Raji (cell line): ENCODE results near the gene KCNK7.
A peak's percentile ranks its signal among the peaks of the same experiment; 100 is the strongest.

Experiments used
- POLR2A ChIP-seq: IDR thresholded peaks from 2 replicates; pipeline ENCODE4 v1.6.1; 2011; ENCODE audit warnings: low read depth, low read length, control low read depth; ENCODE audit not compliant: insufficient read depth

The KCNK7 gene, protein sequence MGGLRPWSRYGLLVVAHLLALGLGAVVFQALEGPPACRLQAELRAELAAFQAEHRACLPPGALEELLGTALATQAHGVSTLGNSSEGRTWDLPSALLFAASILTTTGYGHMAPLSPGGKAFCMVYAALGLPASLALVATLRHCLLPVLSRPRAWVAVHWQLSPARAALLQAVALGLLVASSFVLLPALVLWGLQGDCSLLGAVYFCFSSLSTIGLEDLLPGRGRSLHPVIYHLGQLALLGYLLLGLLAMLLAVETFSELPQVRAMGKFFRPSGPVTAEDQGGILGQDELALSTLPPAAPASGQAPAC

DNA sequence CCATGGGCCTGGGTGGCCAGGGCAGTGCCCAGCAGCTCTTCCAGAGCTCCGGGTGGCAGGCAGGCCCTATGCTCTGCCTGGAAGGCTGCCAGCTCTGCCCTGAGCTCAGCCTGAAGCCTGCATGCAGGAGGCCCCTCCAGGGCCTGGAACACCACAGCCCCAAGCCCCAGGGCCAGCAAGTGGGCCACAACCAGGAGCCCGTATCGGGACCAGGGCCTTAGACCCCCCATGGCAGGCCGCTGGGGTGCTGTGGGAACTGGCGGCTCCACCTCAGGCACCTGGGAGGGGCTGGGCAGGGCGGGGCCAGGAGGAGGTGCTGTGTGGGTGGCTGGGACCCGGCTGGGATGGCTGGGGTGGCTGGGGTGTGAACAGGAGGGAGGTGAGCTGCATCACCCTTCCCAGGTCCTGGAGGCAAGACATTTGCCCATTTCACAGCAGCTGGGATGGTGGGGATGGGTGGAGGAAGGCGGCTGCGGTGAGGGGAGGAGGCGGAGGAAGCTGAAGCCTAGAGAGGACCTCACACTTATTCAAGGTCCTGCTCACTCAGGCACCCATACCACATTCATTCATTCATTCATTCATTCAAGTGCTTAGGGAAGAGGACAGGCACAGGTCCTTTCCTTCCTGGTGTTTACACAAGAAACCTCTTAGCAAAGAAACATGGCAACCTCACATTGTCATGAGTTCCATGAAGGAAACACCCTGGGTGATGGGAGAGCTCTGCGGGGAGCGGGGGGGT is at the start of gene KCNK7:
Gene KCNK7 (minus strand): TSS at position 258 of the 739 bp plus-strand sequence. CDS start 28 bp downstream, at position 230.
- TF ChIP-seq POLR2A: no peak

DNA sequence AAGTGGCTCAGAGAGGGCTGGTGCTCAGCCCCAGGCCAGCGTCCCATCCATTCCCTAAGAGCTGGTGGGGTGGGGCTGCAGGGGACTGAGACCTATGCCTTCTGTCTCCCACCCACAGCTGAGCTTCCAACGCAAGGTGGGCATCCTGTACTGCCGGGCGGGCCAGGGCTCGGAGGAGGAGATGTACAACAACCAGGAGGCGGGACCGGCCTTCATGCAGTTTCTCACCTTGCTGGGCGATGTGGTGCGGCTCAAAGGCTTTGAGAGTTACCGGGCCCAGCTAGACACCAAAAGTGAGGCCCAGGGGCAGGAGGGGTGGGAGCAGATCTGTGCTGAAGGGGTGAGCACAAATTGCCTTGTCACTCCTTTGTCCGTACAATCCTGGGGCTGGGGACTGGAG is 49.2 kb upstream of the KCNK7 start:
- TF ChIP-seq POLR2A: no peak

DNA sequence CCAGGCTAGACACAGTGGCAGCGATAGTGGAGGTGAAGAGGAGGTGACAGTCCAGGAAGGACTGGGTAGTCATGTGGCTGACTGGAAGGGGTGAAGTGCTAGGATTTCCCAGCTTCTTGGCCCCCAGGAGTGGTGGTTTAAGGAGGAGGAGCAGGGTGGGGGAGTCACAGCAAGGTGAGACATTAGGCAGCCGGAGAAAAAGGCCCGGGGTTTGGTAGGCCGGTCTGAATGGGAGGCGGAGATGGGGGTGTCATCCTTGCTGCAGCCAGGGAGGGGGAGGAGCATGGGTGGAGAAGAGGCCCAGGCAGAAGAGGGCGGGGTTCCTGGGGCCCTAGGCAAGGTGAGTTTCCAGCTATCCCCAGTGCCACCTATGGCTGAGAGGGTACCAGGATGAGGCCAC is 48.4 kb upstream of the KCNK7 start:
- no peak for TF ChIP-seq POLR2A

DNA sequence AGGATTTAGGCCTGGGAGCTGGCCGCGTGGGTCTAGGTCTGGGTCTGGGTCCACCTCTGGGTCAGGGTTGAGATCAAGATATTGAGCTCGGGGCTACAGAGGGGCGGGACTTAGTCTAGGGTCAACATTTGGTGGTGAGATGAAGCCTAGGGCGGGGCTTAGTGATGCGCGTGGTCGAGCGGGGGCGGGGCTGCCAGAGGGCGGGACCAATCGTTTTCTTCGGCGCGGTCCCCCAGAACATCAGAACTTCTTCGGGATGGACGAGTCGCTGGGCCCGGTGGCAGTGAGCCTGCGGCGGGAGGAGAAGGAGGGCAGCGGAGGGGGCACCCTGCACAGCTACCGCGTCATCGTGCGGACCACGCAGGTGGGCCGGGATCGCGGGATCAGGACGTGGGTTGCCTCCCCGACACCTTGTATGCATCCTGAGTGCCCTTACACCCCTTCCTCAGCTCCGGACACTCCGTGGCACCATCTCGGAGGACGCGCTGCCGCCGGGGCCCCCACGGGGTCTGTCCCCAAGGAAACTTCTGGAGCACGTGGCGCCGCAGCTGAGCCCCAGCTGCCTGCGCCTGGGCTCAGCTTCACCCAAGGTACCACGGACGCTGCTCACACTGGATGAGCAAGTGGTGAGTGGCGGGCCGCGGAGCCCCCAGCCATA is 46.5 kb upstream of the KCNK7 start:
- TF ChIP-seq POLR2A: no peak

DNA sequence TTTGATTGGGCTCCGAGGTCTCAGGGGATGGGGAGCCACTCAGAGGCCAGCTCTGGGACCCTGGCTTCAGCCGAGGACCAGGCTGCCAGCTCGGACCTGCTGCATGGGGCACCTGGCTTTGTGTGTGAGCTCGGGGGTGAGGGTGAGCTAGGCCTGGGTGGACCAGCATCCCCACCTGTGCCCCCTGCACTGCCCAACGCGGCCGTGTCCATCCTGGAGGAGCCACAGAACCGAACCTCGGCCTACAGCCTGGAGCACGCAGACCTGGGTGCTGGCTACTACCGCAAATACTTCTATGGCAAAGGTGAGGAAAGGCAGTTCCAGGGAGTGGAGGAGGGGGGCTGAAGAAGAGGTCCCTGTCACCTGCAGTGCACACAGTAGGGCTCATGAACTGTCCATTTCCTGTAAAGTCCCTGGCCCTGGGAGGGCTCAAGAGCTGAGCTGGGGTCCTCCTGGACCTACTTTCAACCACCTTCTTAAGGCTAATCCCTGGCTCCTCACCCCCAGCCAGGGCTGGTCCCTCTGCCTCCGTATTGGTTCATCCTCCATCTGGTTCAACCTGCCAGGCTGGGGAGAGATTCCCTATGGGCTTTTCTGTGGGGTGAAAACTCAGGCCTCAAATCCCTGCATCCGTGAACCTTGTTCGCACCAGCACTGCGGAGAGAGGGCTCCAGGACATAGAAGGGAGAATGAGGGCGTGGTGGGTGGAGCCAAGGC is 45.9 kb upstream of the KCNK7 start:
- TF ChIP-seq POLR2A: no peak

DNA sequence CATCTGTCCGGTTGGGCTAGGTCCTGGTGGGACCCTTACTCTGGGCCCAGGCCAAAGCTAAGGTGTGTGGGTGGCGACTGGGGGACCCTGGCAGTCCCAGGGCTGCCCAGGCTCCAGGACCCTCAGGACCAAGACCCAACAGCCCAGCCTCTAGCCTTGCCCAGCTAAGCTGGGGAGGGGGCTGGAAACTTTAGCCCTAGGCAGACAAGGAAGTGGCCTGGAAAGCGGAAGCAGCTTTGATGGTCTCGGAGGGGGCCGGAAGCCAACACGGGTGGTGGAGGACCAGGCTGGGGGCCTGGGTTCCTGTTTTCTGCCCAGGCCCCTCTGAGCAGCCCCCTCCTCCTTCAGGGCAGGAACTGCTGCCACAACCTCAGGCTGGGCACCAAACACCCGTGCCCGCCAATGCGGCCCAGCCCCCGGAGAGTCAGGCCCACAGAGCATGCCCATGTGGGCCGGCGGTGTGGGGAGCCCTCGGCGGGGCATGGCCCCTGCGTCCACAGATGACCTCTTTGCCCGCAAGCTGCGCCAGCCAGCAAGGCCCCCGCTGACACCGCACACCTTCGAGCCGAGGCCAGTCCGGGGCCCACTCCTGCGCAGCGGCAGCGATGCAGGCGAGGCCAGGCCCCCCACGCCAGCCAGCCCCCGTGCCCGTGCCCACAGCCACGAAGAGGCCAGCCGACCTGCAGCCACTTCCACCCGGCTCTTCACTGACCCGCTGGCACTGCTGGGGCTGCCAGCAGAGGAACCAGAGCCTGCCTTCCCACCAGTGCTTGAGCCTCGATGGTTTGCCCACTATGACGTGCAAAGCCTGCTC is 45.1 kb upstream of the KCNK7 start:
- no peak for TF ChIP-seq POLR2A

DNA sequence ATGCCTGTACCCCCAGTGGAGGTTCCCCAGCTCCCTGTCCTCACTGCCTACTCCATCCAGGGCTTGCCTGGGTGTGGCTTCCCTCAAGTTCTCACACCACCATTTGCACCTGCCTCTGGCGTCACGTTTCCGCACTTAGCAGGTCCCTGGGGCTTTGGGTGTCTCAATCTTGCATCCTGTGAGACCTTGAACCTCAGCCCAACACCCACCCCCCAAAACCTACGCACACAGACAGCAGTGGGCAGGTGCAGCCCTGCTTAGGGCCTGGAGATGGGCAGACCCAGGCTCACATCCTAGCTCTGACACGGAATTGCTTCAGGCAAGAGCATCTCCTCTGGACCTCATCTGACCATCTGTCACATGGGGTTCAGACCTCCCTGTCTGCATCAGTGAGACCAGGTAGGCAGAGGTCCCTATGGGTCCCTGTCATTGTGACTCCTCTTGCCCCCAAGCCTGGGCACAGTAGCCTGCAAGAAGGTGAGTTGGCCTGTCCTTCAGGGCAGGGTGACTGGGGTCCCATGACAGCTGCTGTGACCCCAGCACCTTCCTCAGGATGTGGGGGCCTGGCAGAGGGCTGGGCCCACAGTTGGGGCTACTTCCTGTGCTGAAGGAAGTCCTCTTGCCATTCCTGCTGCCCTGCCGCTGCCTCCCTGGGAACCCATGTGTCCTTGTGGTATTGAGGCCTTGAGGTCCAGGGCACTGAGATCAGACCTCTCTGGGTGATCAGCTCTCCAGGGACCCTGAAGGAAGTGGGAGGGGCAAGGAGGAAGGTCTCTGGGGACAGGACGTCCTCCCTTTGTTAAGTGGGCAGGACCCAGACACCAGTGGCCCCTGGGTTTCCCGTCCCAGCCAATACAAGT is 44.3 kb upstream of the KCNK7 start:
- peak; percentile 60 for TF ChIP-seq POLR2A

DNA sequence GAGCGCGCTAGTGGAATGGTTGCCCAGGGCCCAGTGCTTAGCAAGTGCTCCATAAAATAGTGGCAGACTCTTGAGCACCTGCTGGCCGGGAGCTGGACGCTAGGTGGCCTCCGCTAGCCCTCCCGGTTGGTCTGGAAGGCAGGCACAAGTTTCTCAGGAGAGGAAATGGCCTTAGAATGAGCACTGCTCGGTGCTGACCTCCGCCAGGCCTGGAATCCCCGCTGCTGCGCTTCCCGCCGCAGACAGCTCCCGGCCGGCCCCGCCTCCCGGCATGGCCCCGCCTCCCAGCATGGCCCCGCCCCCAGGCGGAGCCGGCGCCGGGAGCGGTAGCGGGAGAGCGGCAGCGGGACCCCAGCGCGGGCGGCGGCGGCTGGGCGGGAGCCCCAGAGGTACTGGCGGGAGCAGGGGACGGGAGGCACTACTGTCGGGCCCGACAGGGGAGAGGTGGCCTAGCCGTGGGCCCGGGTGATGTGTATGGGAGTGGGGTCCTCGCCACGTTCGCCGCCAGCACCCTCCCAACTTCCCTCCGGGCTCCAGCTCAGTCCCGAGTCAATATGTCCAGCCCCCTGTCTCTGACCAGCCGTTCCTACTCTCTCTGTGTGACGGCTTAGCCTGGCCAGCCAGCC is 42.3 kb upstream of the KCNK7 start, which contains the start of gene SIPA1:
Gene SIPA1 (plus strand): TSS at position 308 of the 626 bp plus-strand sequence. CDS start 2,821 bp downstream, outside the sequence.
- TF ChIP-seq POLR2A: peak; percentile 77

DNA sequence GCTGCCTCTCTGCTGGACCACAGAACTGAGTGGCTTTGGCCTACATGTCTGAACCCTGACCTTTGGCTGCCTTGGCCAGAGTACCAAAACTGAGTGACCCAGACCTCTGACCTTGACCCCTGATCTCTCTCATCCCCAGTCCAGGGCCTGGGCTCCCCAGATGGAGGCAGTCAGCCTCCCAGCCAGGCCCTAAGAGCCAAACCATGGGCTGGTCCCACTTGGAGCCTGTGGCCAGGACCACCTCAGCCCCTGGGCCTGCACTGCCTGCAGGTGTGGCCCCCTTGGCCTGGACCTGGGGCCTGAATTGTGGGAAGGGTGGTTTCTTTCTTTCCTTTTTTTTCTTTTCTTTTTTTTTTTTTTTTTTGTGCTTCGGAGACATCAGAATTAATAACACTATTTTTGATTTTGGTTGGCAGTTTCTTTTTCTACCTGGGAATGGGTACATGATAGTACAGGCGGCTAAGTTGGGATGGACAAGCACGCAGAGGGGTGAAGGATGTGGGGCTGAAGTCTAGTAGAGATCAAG is 41.5 kb upstream of the KCNK7 start:
- no peak for TF ChIP-seq POLR2A

DNA sequence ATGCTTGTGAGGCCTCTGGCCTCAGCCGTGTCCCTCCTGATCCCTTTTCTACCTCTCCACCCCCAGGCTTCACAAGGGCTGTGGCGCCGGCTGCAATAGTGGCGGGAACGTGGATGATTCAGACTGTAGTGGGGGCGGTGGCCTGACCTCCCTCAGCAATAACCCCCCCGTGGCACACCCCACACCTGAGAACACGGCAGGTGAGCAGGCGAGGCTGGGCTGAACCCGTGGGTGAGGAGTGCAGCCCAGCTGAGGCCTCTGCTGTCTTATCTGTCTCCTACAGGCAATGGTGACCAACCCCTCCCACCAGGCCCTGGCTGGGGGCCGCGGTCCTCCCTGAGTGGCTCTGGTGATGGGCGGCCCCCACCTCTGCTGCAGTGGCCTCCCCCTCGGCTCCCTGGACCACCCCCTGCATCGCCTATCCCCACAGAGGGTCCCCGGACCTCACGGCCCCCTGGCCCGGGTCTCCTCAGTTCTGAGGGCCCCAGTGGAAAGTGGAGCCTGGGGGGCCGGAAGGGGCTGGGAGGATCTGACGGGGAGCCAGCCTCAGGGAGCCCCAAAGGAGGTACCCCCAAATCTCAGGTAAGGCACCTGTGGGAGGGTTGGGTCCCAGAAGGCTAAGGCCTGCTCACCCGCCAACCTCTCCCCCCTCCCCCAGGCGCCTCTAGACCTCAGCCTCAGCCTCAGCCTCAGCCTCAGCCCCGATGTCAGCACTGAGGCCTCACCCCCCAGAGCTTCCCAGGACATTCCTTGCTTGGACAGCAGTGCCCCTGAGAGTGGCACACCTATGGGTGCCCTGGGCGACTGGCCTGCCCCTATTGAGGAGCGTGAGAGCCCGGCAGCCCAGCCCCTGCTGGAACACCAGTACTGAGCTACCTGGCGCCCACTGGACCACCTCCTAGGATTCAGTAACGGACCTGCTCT is 40.8 kb upstream of the KCNK7 start:
- no peak for TF ChIP-seq POLR2A

DNA sequence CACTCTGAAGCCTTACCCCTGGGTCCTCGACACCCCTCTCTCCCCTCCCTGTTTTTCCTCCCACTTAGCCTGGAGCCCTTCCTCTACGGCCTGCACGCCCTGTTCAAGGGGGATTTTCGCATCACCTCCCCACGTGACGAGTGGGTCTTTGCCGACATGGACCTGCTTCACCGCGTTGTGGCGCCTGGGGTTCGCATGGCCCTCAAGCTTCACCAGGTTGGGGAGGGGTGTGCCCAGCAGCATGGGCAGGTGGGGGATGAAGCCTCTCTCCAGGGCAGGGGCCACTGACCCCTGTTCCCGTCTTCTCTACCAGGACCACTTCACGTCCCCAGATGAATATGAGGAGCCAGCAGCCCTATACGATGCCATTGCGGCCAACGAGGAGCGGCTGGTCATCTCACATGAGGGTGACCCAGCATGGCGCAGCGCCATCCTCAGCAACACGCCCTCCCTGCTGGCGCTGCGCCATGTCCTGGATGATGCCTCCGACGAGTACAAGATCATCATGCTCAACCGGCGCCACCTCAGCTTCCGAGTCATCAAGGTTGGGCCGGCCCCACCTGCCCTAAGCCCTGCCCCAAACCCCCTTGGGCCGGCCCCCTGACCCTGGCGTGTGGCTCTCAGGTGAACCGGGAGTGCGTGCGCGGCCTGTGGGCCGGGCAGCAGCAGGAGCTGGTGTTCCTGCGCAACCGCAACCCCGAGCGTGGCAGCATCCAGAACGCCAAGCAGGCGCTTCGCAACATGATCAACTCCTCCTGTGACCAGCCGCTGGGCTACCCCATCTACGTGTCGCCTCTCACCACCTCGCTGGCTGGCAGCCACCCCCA is 39.5 kb upstream of the KCNK7 start:
- TF ChIP-seq POLR2A: no peak

DNA sequence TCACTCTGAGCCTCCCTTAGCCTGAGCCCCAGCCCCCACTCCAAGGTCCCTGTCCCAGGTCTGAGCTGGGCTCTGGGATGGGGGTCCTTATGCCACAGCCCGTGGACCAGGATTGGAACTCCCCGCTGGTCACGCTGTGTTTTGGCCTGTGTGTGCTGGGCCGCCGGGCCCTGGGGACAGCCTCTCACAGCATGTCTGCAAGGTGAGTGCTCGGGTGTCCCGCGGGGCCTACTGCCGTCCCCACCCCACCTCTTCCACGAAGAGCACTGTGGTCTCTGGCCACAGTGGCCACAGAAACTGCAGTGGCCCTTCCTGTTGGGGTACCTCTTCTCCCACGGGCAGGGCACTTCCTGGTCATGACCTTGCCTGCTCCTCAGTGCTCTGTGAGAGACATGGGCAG is 38.8 kb upstream of the KCNK7 start:
- TF ChIP-seq POLR2A: no peak
